NCI-H1930 (cell line): Measurements from ENCODE around the gene SET.
"Not testable (repeated sequence)": the region's sequence is repeated elsewhere in the genome, so short reads cannot be mapped to it uniquely, and the experiment has no call there.

Experiments
- DNase-seq, 2 experiments: peaks; one replicate each; lab custom pipeline; 2025; lab: John Stamatoyannopoulos, UW

SET gene

GRCh38 chr9:128687453-128687852, 1.6 kb upstream of the SET start:
- no peak for DNase-seq

- no peak for DNase-seq
Observed at GRCh38 chr9:128689293-128689774, 312 bp downstream of the SET start.

- DNase-seq, result peak; percentile 32 to 48
Observed at GRCh38 chr9:128689820-128690683, 1.0 kb downstream of the SET start.

GRCh38 chr9:128690684-128691034, 1.6 kb downstream of the SET start:
- no peak for DNase-seq

GRCh38 chr9:128693738-128694137, 4.7 kb downstream of the SET start:
- not testable (repeated sequence) for DNase-seq

GRCh38 chr9:128694344-128694743, 5.3 kb downstream of the SET start:
- DNase-seq, result no peak

GRCh38 chr9:128696923-128697707, 8.1 kb downstream of the SET start:
- no peak for DNase-seq

GRCh38 chr9:128699096-128699795, 10.2 kb downstream of the SET start:
- not testable (repeated sequence) for DNase-seq

GRCh38 chr9:128701227-128701854, 12.3 kb downstream of the SET start:
- no peak for DNase-seq

- DNase-seq, result peak; percentile 78 to 85
Observed at GRCh38 chr9:128702445-128702948, 13.5 kb downstream of the SET start, which contains the start of gene PKN3. TSS of gene PKN3 (plus strand) at chr9:128702503. CDS start at chr9:128702916, 413 bp downstream.

- DNase-seq, result no peak
Observed at GRCh38 chr9:128702949-128703615, 14.1 kb downstream of the SET start.

GRCh38 chr9:128703616-128704355, 14.8 kb downstream of the SET start:
- DNase-seq, result no peak

GRCh38 chr9:128704356-128704670, 15.3 kb downstream of the SET start:
- no peak for DNase-seq

- DNase-seq, result no peak
Observed at GRCh38 chr9:128705051-128705965, 16.3 kb downstream of the SET start.

- DNase-seq, result no peak
Observed at GRCh38 chr9:128706045-128706444, 17.0 kb downstream of the SET start.

GRCh38 chr9:128706671-128707381, 17.8 kb downstream of the SET start:
- no peak for DNase-seq

GRCh38 chr9:128707446-128707845, 18.4 kb downstream of the SET start:
- no peak for DNase-seq
